GM19023 (cell line): ENCODE results near the gene MST1R.
"Not testable (repeated sequence)": the region's sequence is repeated elsewhere in the genome, so short reads cannot be mapped to it uniquely, and the experiment has no call there.

Experiments
- ATAC-seq: cut with Tn5 transposase; IDR thresholded peaks from one replicate; pipeline ENCODE4 v1.9.1; 2021; ENCODE audit warnings: mild to moderate bottlenecking, moderate library complexity; ENCODE audit not compliant: unreplicated experiment

Gene MST1R

GRCh38 chr3:49912881-49913281 is 9.2 kb upstream of the MST1R start:
- ATAC-seq = no peak

GRCh38 chr3:49911611-49912010 is 7.9 kb upstream of the MST1R start:
- no peak for ATAC-seq

- no peak for ATAC-seq
Observed at GRCh38 chr3:49911124-49911420, 7.4 kb upstream of the MST1R start.

- no peak for ATAC-seq
Observed at GRCh38 chr3:49910409-49911123, 6.9 kb upstream of the MST1R start.

GRCh38 chr3:49908373-49909199 is 4.9 kb upstream of the MST1R start:
- ATAC-seq = no peak

GRCh38 chr3:49906073-49906743 is 2.5 kb upstream of the MST1R start:
- no peak for ATAC-seq

GRCh38 chr3:49904448-49904847 is 775 bp upstream of the MST1R start:
- not testable (repeated sequence) for ATAC-seq

GRCh38 chr3:49902511-49903345 is 945 bp downstream of the MST1R start:
- ATAC-seq = no peak

GRCh38 chr3:49901366-49902339 is 2.0 kb downstream of the MST1R start:
- no peak for ATAC-seq

GRCh38 chr3:49900491-49901153 is 3.1 kb downstream of the MST1R start:
- no peak for ATAC-seq

GRCh38 chr3:49899815-49900214 is 3.9 kb downstream of the MST1R start:
- ATAC-seq = no peak

- no peak for ATAC-seq
Observed at GRCh38 chr3:49898991-49899390, 4.7 kb downstream of the MST1R start.

GRCh38 chr3:49896345-49896744 is 7.3 kb downstream of the MST1R start:
- ATAC-seq = no peak

- ATAC-seq = no peak
Observed at GRCh38 chr3:49895791-49896190, 7.9 kb downstream of the MST1R start.

- ATAC-seq = no peak
Observed at GRCh38 chr3:49889296-49889695, 14.4 kb downstream of the MST1R start.

GRCh38 chr3:49886922-49887265 is 16.8 kb downstream of the MST1R start:
- no peak for ATAC-seq

GRCh38 chr3:49883998-49884397 is 19.7 kb downstream of the MST1R start:
- ATAC-seq = no peak

- ATAC-seq = no peak
Observed at GRCh38 chr3:49882166-49882565, 21.5 kb downstream of the MST1R start.

GRCh38 chr3:49880581-49881315 is 22.9 kb downstream of the MST1R start:
- ATAC-seq = no peak
